ENCODE results near the gene ITGBL1.

DNA sequence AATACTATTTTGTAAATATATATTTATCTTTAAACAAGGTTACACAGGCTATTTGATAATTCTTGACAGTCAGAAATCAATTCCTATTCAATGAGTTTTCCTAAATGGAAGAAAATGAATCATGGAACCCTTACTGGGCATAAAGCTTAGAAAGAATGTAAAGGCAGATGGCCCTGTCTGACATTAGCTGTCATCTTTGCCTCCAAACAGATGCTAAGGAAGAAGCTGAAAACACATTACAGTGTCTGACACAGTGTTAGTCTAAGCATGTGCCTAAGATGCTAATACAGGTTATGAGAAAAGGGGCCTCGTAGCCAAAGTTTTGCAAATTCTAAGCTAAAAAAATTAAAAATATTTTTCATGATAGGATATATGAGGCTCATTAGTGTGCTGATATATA, 112.8 kb downstream of the ITGBL1 start:
- TF ChIP-seq POLR2A (IDR thresholded peaks at IDR 0.05) = no peak
- no peak for TF ChIP-seq EP300 (IDR thresholded peaks at IDR 0.05)
- TF ChIP-seq, protein P1, sequence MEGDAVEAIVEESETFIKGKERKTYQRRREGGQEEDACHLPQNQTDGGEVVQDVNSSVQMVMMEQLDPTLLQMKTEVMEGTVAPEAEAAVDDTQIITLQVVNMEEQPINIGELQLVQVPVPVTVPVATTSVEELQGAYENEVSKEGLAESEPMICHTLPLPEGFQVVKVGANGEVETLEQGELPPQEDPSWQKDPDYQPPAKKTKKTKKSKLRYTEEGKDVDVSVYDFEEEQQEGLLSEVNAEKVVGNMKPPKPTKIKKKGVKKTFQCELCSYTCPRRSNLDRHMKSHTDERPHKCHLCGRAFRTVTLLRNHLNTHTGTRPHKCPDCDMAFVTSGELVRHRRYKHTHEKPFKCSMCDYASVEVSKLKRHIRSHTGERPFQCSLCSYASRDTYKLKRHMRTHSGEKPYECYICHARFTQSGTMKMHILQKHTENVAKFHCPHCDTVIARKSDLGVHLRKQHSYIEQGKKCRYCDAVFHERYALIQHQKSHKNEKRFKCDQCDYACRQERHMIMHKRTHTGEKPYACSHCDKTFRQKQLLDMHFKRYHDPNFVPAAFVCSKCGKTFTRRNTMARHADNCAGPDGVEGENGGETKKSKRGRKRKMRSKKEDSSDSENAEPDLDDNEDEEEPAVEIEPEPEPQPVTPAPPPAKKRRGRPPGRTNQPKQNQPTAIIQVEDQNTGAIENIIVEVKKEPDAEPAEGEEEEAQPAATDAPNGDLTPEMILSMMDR (IDR thresholded peaks at IDR 0.05) = no peak
- no peak for TF ChIP-seq POLR2AphosphoS5 (IDR thresholded peaks at IDR 0.05)

All from stomach (tissue), 4 donors.